CD4-positive, alpha-beta T cell treated with Interferon gamma for 1 hour (primary cell): Measurements from ENCODE around the gene SRA1.

Experiments used
- DNase-seq: peaks from one replicate; pipeline ENCODE4 v3.0.0-alpha.2; 2020

The SRA1 gene

GRCh38 chr5:140570058-140570457 lies 12.8 kb upstream of the SRA1 start:
- DNase-seq, result no peak

- no peak for DNase-seq
Measured at GRCh38 chr5:140569197-140569596, 11.9 kb upstream of the SRA1 start.

GRCh38 chr5:140568443-140569063 lies 11.3 kb upstream of the SRA1 start:
- no peak for DNase-seq

- no peak for DNase-seq
Measured at GRCh38 chr5:140567871-140568270, 10.6 kb upstream of the SRA1 start.

GRCh38 chr5:140567136-140567818 lies 10.0 kb upstream of the SRA1 start:
- DNase-seq, result no peak

GRCh38 chr5:140566665-140567064 lies 9.4 kb upstream of the SRA1 start:
- no peak for DNase-seq

GRCh38 chr5:140565780-140566095 lies 8.5 kb upstream of the SRA1 start:
- DNase-seq, result no peak

- DNase-seq, result no peak
Measured at GRCh38 chr5:140565024-140565779, 7.9 kb upstream of the SRA1 start.

GRCh38 chr5:140564196-140565023 lies 7.1 kb upstream of the SRA1 start, which contains the start of the genes APBB3 and SLC35A4:
Gene APBB3 (minus strand): TSS chr5:140564598. CDS start chr5:140564245, 353 bp downstream.
Gene SLC35A4 (plus strand): TSS chr5:140564828. CDS start chr5:140567170, 2,342 bp downstream.
- DNase-seq, result peak; percentile 99

GRCh38 chr5:140563596-140563995 lies 6.3 kb upstream of the SRA1 start:
- DNase-seq, result no peak

- no peak for DNase-seq
Measured at GRCh38 chr5:140561753-140562523, 4.7 kb upstream of the SRA1 start.

- DNase-seq, result no peak
Measured at GRCh38 chr5:140560227-140560626, 3.0 kb upstream of the SRA1 start.

GRCh38 chr5:140558542-140558941 lies 1.3 kb upstream of the SRA1 start:
- DNase-seq, result no peak

- no peak for DNase-seq
Measured at GRCh38 chr5:140557965-140558364, 692 bp upstream of the SRA1 start.

GRCh38 chr5:140556438-140556837 lies 835 bp downstream of the SRA1 start:
- DNase-seq, result no peak

- DNase-seq, result no peak
Measured at GRCh38 chr5:140555747-140556312, 1.4 kb downstream of the SRA1 start.

- DNase-seq, result no peak
Measured at GRCh38 chr5:140554454-140554853, 2.8 kb downstream of the SRA1 start.

GRCh38 chr5:140553657-140554056 lies 3.6 kb downstream of the SRA1 start:
- no peak for DNase-seq

GRCh38 chr5:140551872-140552271 lies 5.4 kb downstream of the SRA1 start:
- no peak for DNase-seq

- no peak for DNase-seq
Measured at GRCh38 chr5:140550147-140551079, 6.9 kb downstream of the SRA1 start.
